BE2C (cell line): ENCODE data around the gene NTNG2.

Experiments used
- DNase-seq: peaks from one replicate; pipeline ENCODE4 v3.0.0-alpha.2; 2020
- H3K27me3 ChIP-seq: fragments of 250-450 bp; sonication (Bioruptor Pico); 2 replicates; pipeline ENCODE4 v1.5.1; 2020; ENCODE audit warnings: mild to moderate bottlenecking
- H3K36me3 ChIP-seq: fragments of 250-450 bp; sonication (Bioruptor Pico); 2 replicates; pipeline ENCODE4 v1.5.1; 2020; ENCODE audit warnings: mild to moderate bottlenecking
- H3K4me1 ChIP-seq: fragments of 250-450 bp; sonication (Bioruptor Pico); 2 replicates; pipeline ENCODE4 v1.5.1; 2020
- H3K4me3 ChIP-seq: 2 replicates; pipeline ENCODE4 v1.5.1; 2011; ENCODE audit warnings: low read depth, low read length
- H3K9me3 ChIP-seq: fragments of 250-450 bp; sonication (Bioruptor Pico); 2 replicates; pipeline ENCODE4 v1.5.1; 2020
- CTCF ChIP-seq: IDR thresholded peaks from 2 replicates; pipeline ENCODE4 v1.5.1; 2012; ENCODE audit warnings: mild to moderate bottlenecking, low read depth, low read length

NTNG2 gene

GRCh38 chr9:132238026-132238972, 76.4 kb downstream of the NTNG2 start:
- peaks cover 12% of the 10 kb centered on the region for H3K4me1 ChIP-seq
- H3K27me3 ChIP-seq, result no peaks in the 10 kb centered on the region
- no peak overlapping the region for H3K4me3 ChIP-seq
- no peak for TF ChIP-seq CTCF
- DNase-seq, result no peak
- no peaks in the 10 kb centered on the region for H3K36me3 ChIP-seq
- no peaks in the 10 kb centered on the region for H3K9me3 ChIP-seq

- Histone ChIP-seq H3K9me3 (no peaks in the 10 kb centered on the region), H3K4me3 (no peak overlapping the region), H3K36me3 (no peaks in the 10 kb centered on the region), H3K4me1 (peaks cover 12% of the 10 kb centered on the region), H3K27me3 (no peaks in the 10 kb centered on the region)
- DNase-seq, result no peak
- no peak for TF ChIP-seq CTCF
These were observed 77.1 kb downstream of the NTNG2 start for GRCh38 chr9:132238992-132239391.

GRCh38 chr9:132239518-132239917, 77.7 kb downstream of the NTNG2 start:
- DNase-seq, result no peak
- Histone ChIP-seq H3K4me3 (no peak overlapping the region), H3K9me3 (no peaks in the 10 kb centered on the region), H3K36me3 (no peaks in the 10 kb centered on the region), H3K4me1 (peaks cover 12% of the 10 kb centered on the region), H3K27me3 (no peaks in the 10 kb centered on the region)
- TF ChIP-seq CTCF, result no peak

- no peaks in the 10 kb centered on the region for H3K27me3 ChIP-seq
- H3K9me3 ChIP-seq, result no peaks in the 10 kb centered on the region
- no peak for TF ChIP-seq CTCF
- DNase-seq, result peak; percentile 59
- H3K4me1 ChIP-seq, result peaks cover 18% of the 10 kb centered on the region
- no peaks in the 10 kb centered on the region for H3K36me3 ChIP-seq
- peak overlapping the region; percentile 26 for H3K4me3 ChIP-seq
These were observed 78.4 kb downstream of the NTNG2 start for GRCh38 chr9:132239999-132240840.

- peak; percentile 100 for DNase-seq
- no peaks in the 10 kb centered on the region for H3K27me3 ChIP-seq
- TF ChIP-seq CTCF, result no peak
- H3K4me3 ChIP-seq, result peak overlapping the region; percentile 61
- H3K9me3 ChIP-seq, result no peaks in the 10 kb centered on the region
- no peaks in the 10 kb centered on the region for H3K36me3 ChIP-seq
- H3K4me1 ChIP-seq, result peaks cover 26% of the 10 kb centered on the region
These were observed 79.1 kb downstream of the NTNG2 start for GRCh38 chr9:132240841-132241482.
